ENCODE data around the gene TCTN3.
"Not testable (repeated sequence)": the region's sequence is repeated elsewhere in the genome, so short reads cannot be mapped to it uniquely, and the experiment has no call there.

TCTN3 gene, protein sequence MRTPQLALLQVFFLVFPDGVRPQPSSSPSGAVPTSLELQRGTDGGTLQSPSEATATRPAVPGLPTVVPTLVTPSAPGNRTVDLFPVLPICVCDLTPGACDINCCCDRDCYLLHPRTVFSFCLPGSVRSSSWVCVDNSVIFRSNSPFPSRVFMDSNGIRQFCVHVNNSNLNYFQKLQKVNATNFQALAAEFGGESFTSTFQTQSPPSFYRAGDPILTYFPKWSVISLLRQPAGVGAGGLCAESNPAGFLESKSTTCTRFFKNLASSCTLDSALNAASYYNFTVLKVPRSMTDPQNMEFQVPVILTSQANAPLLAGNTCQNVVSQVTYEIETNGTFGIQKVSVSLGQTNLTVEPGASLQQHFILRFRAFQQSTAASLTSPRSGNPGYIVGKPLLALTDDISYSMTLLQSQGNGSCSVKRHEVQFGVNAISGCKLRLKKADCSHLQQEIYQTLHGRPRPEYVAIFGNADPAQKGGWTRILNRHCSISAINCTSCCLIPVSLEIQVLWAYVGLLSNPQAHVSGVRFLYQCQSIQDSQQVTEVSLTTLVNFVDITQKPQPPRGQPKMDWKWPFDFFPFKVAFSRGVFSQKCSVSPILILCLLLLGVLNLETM

GRCh38 chr10:95693668-95694534 is at the start of gene TCTN3:
TCTN3 (minus strand) TSS chr10:95693927; CDS start chr10:95693899, 28 bp downstream.
- DNase-seq = peak; percentile 98

GRCh38 chr10:95742962-95743535 is 49.3 kb upstream of the TCTN3 start:
- no peak for DNase-seq

DNA sequence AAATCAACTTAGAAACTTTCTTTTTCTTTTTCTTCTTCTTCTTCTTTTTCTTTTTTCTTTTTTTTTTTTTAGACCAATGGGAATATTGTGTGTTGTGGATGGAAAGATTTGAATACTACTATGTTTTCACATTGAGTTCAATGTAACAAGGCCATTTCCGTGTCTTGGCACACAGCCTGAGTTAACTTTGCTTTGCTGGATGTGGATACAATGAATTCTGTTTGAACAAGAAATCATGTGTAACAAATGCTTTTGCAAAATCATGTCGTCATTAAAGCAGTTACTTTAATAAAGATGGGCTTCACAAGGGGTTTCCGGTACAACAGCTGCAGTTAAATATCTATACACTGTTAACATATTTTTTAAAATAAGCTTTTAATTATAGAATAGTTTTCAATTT is 48.8 kb upstream of the TCTN3 start:
- DNase-seq = no peak

- DNase-seq = no peak
Observed at GRCh38 chr10:95741807-95742467, 48.2 kb upstream of the TCTN3 start.

GRCh38 chr10:95739056-95739455 is 45.3 kb upstream of the TCTN3 start:
- no peak for DNase-seq

DNA sequence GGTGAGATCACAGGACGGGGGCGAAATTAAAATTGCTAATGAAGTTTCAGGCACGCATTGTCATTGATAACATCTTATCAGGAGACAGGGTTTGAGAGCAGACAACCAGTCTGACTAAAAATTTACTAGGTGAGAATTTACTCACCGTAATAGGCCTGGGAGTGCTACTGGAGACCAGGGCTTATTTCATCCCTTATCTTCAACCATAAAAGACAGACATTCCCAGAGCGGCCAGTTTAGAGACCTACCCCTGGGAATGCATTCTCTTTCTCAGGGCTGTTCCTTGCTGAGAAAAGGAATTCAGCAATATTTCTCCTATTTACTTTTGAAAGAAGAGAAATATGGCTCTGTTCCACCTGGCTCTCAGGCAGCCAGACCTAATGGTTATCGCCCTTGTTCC is 39.2 kb upstream of the TCTN3 start:
- not testable (repeated sequence) for DNase-seq

- DNase-seq = no peak
Observed at GRCh38 chr10:95730233-95730632, 36.5 kb upstream of the TCTN3 start.

GRCh38 chr10:95729323-95730055 is 35.8 kb upstream of the TCTN3 start:
- no peak for DNase-seq

DNA sequence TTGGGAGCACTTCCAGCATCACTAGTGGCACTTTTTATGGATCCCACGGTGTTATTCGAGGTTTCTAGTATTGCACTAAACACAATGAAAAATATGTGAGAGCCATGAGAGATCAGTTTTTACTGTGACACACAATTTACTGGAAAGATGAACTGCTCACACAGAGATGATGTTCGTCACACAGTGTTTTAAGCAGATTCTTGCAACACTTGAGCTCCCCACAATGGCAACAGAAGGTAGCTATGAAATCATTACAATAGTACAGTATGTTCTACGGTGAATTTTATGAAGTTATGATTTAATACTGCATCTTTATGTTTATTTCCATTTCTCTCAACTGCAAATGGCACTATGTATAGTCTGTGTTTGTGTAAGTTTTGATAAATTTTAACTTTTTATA is 34.8 kb upstream of the TCTN3 start:
- DNase-seq = no peak

DNA sequence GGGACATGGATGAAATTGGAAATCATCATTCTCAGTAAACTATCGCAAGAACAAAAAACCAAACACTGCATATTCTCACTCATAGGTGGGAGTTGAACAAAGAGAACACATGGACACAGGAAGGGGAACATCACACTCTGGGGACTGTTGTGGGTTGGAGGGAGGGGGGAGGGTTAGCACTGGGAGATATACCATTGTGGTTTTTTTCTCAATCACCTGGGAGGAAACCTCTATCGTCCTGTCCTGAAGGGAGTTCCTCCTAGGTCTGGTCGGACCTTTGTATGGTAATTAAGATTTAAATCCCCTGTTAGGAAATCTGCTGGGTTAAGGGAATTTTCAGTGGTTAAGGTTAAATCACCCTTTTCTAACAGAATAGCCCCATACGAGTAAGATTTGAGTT is 28.8 kb upstream of the TCTN3 start:
- not testable (repeated sequence) for DNase-seq

GRCh38 chr10:95720745-95721144 is 27.0 kb upstream of the TCTN3 start:
- not testable (repeated sequence) for DNase-seq

DNA sequence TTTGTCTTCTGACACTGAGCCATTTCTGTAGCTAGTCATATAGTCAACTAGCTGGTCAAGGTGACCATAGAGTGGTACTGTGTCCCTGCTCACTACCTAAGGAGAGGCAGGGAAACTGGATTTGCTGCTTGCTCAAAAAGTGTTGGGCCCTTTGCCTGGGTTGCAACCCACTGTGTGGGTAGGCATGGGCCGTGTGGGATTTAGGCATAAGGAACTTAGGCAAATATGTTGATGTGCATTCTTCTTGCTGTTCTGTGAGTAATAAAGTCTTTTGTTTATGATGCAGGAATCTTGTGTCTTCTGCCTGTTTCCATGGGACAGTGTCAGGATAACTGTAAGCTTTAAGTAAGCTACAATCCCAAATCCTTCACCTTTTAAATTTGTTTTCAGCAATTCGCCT is 23.1 kb upstream of the TCTN3 start:
- DNase-seq = no peak

DNA sequence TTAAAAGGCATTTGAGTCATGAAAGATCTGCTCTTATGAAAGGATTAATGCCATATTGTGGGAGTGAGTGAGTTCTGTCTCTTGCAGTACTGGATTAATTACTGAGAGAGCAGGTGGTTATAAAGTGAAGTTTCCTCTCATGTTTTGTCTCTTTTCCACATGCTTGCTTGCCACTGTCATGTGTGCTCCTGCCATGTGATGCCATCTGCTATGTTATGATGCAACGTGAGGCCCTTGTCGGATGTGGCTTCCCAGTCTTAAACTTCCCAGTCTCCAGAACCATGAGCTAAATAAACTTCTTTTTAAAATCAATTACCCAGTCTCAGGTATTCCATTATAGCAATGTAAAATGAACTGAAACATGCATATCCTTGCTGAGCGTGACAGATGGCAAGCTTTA is 22.7 kb upstream of the TCTN3 start:
- no peak for DNase-seq

GRCh38 chr10:95711492-95711891 is 17.8 kb upstream of the TCTN3 start:
- no peak for DNase-seq

DNA sequence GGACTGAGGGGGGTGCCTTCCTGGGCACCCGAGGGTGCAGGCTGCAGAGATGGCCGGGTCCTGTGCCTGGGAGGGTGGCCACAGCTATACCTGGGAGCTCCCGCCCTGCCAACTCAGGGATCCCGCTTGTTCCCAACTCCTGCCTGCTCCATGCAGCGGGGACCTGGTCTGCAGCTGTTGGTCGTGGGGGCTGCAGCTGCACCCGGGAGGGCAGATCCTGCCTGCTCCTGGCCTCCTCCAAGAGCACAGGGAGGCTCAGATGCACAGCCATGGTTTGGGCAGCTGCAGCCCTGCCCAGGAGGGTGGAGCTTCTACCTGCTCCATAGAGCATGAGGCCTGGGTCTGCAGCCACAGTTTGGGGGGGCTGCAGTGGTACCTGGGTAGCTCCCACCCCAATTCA is 13.3 kb upstream of the TCTN3 start:
- DNase-seq = no peak

DNA sequence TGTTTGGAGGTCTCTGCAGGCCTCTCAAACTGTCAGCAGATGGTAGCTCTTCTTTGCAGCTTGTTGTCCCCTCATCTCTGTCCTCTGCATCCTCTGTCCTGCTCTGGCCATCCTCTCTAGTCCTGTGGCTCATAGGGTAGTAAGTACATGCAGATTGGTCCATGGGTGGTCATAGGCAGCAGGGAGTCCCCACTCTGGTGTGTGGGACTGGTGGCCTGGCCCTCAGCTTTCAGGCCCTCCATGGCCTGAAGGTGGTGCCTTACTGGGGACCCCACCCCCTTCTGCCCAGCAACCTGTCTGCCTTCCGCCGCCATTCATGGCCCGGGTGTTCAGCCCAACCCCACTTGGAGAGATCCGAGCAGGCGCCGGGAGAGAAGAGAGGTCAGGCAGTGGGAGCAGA is 12.8 kb upstream of the TCTN3 start:
- no peak for DNase-seq

- no peak for DNase-seq
Observed at GRCh38 chr10:95698415-95698814, 4.7 kb upstream of the TCTN3 start.

- DNase-seq = no peak
Observed at GRCh38 chr10:95697429-95697828, 3.7 kb upstream of the TCTN3 start.

DNA sequence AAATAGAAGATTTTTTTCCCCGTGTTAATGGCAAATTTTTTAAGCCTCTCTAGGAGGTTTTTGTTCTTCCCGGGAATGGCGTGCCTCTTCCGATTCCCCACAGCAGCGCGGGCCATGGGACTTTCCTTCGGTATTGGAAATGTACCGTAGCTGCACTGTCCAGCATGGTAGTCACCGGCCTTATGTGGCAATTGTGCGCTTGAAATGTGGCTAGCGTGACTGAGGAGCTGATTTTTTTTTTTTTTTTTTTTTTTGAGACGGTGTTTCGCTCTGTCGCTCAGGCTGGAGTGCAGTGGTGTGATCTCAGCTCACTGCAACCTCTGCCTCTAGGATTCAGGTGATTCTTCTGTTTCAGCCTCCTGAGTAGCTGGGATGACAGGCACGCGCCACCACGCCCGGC is 938 bp upstream of the TCTN3 start:
- DNase-seq = no peak

- no peak for DNase-seq
Observed at GRCh38 chr10:95693071-95693667, 558 bp downstream of the TCTN3 start.

- DNase-seq = no peak
Observed at GRCh38 chr10:95691281-95691680, 2.4 kb downstream of the TCTN3 start.

DNA sequence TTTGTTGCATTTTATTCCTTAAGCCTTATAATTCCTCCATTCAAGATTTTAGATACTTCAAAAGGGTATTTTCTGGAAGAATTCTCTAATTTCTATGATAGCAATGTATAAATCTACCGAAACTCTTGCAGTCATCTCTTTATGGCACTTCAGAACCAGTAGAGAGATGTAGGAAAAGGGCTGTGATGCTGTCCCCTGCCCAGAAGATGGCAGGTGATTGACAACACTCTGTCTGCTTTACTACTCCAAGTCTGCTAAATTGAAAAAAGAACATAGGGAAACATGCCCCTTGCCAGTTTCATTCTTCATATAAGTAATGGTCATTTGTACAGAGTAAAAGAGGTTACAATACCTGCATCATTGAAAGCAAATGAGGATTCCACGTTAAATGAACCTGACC is 5.1 kb downstream of the TCTN3 start:
- DNase-seq = no peak
